HG03280 (cell line): ENCODE measurements around the gene LRRC4C.
A peak's percentile ranks its signal among the peaks of the same experiment; 100 is the strongest.
"Not testable (repeated sequence)": the region's sequence is repeated elsewhere in the genome, so short reads cannot be mapped to it uniquely, and the experiment has no call there.

Source experiments
- ATAC-seq: cut with Tn5 transposase; IDR thresholded peaks from one replicate; pipeline ENCODE4 v1.9.1; 2021; ENCODE audit warnings: mild to moderate bottlenecking, moderate library complexity; ENCODE audit not compliant: unreplicated experiment

The LRRC4C gene

DNA sequence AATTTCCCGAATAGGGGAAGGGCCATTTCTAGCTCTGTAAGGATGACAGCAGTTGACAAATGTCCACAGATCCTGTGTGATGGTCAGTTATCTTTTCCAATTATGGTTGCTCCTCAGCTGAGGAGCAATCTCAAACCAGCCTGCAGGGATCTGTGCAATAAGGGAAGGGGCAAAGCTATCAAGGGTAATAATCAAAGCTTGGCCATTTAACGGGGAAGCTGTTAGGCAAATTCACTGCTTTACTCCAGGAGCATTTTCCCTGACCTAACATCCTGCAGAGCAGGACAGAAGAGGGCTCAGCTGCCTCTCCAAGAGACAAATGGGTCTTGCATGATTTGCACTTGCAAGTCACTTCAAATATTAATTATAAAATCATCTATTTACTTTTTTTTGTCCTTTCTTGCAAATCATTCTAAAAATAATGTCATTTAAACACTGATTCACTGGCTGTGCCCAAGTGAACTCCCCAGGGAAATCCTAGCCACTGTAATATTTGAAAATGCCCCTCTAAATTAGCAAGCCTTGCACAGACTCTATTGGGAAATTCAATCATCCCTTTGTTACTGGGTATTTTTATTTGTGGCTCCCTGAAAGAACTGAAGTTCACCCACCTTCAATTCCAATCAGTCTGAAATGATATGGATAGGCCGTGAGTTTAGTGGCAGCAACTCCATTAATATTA is 1256.7 kb downstream of the LRRC4C start:
- ATAC-seq: no peak

DNA sequence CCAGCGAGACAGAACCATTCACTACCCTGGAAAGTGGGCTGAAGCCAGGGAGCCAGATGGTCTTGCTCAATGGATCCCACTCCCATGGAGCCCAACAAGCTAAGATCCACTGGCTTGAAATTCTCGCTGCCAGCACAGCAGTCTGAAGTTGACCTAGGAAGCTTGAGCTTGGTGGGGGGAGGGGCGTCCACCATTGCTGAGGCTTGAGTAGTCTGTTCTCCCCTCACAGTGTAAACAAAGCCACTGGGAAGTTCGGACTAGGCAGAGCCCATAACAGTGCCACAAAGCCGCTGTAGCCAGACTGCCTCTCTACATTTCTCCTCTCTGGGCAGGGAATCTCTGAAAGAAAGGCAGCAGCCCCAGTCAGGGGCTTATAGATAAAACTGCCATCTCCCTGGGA is 1266.9 kb downstream of the LRRC4C start:
- not testable (repeated sequence) for ATAC-seq

DNA sequence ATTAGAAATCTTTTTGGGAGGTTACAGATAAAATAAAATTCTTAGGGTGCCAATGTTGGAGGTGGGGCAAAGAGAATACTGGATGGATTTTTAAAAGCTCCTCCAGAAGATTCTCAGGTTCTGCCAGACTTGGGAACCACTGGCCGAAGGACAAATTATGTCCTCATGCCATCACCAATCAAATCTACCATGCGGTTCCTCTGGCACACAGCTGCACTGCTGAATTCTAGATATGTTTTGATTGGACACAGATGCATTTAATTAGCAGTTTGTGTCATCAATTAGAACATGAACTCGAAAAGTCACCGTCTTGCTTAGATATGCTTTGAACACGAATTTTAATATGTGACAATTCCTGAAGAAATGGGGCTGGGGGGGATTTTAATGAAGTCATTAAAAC is 1269.2 kb downstream of the LRRC4C start:
- no peak for ATAC-seq

DNA sequence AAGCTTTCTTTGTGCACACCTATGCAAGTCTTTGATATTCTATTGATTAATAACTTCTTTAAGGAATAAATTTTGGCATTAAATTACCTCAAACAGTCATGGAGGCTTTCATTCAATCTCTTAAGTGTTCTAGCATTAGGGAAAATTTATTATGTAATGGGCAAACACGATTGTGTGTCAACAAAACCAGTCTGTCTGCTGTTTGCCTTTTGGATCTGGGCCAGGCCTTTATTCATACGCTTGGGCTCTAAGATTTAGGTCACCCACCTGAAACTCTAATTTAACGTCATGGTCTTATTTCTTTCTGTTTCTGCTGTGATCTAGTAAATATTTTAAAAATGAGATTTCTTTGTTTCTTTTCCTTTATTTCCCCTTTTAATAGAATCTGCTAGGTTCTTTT is 1270.6 kb downstream of the LRRC4C start:
- ATAC-seq: no peak

- no peak for ATAC-seq
Measured at GRCh38 chr11:40187295-40187694, 1272.2 kb downstream of the LRRC4C start.

DNA sequence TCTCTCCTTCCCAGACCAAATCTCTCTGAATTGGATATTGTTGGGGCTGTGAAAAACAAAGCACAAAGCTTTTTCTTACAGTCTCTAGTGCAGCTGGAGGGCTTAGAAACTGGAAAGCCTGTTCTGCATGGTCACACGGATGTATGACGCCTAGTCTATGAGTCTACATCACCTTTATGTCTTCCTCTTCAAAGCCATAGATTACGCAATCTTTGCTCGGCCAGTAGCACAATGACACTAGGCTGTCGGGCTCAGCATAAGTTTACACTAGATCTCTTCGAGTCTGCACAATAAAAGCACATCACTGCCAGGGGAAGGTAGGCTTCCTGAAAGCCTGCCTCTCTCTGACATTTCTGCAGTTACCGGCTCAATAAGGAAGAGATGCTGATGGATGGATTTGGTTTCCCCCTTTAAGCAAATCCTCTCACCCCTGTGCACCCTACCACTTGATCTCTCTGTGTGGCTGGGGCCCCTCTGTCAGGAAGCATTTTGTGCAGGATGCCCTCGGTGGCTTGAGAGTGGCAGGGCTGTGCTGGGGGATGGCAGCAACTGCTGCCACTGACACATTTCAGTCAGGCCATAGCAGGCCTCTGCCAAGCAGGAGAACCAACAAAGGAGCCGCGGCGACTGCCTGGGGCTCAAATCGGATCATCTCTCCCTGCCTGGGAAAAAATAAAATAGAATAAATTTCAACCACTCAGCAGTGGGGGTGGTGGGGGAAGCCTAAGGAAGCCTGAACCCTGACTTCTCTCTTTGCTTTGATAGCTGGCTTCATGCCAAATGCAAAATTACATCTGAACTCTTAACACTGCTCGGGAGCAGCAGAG is 1272.8 kb downstream of the LRRC4C start:
- no peak for ATAC-seq

GRCh38 chr11:40185793-40186192 is 1273.7 kb downstream of the LRRC4C start:
- no peak for ATAC-seq

GRCh38 chr11:40183073-40184064 is 1276.1 kb downstream of the LRRC4C start:
- peak; percentile 88 for ATAC-seq

- ATAC-seq: no peak
Measured at GRCh38 chr11:40179541-40179940, 1279.9 kb downstream of the LRRC4C start.

- no peak for ATAC-seq
Measured at GRCh38 chr11:40178470-40178869, 1281.0 kb downstream of the LRRC4C start.

- no peak for ATAC-seq
Measured at GRCh38 chr11:40175980-40176379, 1283.5 kb downstream of the LRRC4C start.

DNA sequence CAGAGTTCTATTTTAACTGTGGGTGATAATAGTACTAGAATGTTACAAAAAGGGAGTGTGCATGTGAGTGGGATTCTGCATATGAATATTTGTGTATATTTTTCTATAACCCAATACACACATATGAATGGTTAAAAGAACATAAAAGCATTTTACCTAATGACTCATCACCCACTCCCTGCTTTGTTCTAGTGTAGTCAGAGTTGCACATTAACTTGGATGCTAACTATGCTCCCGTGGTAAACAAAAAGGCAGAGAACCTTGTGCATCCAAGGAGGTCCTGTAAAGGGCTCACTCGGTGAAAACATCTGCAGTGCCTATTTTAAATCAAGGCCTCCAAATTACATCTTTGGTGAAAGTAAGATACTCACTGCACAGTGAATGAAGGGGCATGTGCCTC is 1289.4 kb downstream of the LRRC4C start:
- no peak for ATAC-seq

GRCh38 chr11:40168414-40168813 is 1291.0 kb downstream of the LRRC4C start:
- no peak for ATAC-seq

GRCh38 chr11:40167805-40168204 is 1291.6 kb downstream of the LRRC4C start:
- ATAC-seq: not testable (repeated sequence)

DNA sequence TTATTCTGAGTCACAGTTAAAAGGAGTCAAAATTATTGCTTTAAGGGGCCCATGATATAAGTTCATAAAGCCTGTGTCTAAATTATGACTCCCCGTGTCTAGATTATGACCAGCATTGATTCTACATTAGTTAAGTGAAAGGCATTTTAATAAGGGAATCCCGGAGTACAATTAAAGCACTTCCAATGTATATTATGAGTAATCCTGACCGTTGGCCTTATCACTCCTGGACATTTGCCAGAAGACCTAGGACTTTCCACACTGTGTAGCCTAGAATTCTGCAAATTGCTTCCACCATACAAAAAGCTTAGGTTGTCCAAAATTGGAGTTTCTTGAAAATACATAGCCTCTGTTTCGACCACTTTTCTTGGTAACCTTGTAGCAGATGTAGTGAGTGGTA is 1292.6 kb downstream of the LRRC4C start:
- ATAC-seq: no peak

DNA sequence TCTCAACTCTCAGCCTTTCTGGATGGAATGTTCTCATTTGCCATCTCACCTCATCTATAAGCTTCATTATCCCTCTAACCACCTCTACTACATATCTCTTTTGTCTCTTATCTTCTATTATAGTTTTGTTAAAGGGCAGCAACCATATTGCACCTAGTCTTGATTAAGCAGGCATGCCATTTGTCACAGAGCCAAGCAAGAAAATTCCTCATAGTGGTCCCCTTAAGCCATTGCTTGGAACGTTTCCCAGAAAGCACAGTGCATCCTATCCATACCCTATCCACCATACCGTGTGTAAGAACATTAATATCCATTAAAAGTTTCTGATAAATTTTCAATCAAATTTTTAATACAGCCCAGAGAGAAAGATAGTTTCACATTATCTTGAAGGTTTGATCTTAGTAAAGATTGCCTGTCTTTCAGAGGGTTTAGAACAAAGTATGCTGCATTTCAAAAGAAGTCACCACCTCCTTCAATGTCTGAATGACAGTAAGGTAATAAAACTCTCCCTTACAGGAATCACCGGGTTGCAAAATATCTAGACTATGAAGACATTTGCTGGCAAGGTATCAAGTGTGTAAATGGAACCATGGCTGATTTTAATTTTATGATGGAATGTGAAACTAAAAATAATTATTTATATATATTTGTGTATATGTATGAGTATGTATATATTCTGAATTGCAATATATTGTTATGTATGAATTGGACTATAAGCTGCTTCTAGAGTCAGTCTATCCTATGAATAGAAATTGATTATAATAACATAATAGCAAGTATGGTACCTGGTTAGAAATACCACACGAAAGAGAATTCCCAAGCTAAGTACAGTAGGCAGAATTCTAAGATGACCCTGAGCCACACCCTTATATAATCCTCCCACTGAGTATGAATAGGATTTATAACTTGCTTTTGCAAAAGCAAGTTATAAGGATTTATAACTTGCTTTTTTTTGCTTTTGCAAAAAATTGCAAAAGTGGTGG is 1296.3 kb downstream of the LRRC4C start:
- ATAC-seq: no peak

GRCh38 chr11:40161854-40162410 is 1297.5 kb downstream of the LRRC4C start:
- no peak for ATAC-seq

DNA sequence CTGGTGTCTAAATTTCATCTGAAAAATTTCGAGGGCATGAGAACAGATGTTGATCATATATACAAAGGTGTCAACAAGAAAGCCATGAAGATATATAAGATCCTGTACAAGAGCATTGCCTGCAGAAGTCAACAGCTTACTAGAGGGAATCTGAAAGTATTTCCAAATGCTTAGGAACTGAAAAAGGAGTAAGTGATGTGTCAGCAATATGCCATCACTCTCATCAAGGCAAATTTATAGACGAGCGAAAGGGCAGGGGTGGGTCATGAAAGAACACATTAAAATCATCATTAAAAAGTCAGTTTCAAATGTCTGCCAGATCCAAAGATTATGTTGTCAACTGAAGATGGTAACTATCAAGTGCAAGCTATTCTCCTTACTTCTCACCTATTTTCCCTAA is 1299.0 kb downstream of the LRRC4C start:
- no peak for ATAC-seq

DNA sequence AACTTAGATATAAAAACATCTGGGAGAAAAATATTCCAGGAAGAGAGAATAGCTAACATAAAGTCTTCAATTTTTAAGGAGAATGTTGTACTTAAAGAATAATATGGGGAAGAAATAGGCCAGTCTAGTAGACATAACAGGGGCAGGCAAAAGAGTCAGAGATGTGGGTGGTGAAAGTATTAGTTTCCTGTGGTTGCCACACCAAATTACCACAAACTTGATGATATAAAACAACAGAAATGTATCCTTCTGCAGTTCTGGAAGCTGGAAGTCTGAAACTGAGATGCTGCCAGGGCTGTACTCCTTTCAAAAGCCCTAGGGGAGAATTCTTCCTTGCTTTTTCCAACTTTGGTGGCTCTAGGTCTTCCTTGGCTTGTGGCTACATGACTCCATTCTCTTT is 1309.7 kb downstream of the LRRC4C start:
- no peak for ATAC-seq

- ATAC-seq: no peak
Measured at GRCh38 chr11:40140560-40140959, 1318.9 kb downstream of the LRRC4C start.
